ENCODE results near the gene SHLD1.
"Not testable (repeated sequence)": the region's sequence is repeated elsewhere in the genome, so short reads cannot be mapped to it uniquely, and the experiment has no call there.

Gene SHLD1

GRCh38 chr20:5749952-5750779, at the start of gene SHLD1:
Gene SHLD1, plus strand, starts transcription at chr20:5750401. Its CDS starts 22,465 bp downstream, at chr20:5772866.
- DNase-seq = peak; percentile 90

- DNase-seq = not testable (repeated sequence)
Measured at GRCh38 chr20:5702339-5702738, 47.9 kb upstream of the SHLD1 start.

- DNase-seq = no peak
Measured at GRCh38 chr20:5703681-5704101, 46.5 kb upstream of the SHLD1 start.

- DNase-seq = no peak
Measured at GRCh38 chr20:5705827-5706226, 44.4 kb upstream of the SHLD1 start.

GRCh38 chr20:5706797-5707196, 43.4 kb upstream of the SHLD1 start:
- no peak for DNase-seq

- no peak for DNase-seq
Measured at GRCh38 chr20:5710551-5710950, 39.6 kb upstream of the SHLD1 start.

GRCh38 chr20:5714261-5715041, 35.8 kb upstream of the SHLD1 start:
- peak; percentile 53 for DNase-seq

GRCh38 chr20:5715071-5715841, 34.9 kb upstream of the SHLD1 start:
- DNase-seq = no peak

- no peak for DNase-seq
Measured at GRCh38 chr20:5716953-5717352, 33.2 kb upstream of the SHLD1 start.

GRCh38 chr20:5718896-5719595, 31.2 kb upstream of the SHLD1 start:
- no peak for DNase-seq

- DNase-seq = peak; percentile 25
Measured at GRCh38 chr20:5719861-5720403, 30.3 kb upstream of the SHLD1 start.

- DNase-seq = no peak
Measured at GRCh38 chr20:5720696-5721095, 29.5 kb upstream of the SHLD1 start.

- not testable (repeated sequence) for DNase-seq
Measured at GRCh38 chr20:5721356-5721755, 28.8 kb upstream of the SHLD1 start.

GRCh38 chr20:5722927-5723326, 27.3 kb upstream of the SHLD1 start:
- no peak for DNase-seq

- not testable (repeated sequence) for DNase-seq
Measured at GRCh38 chr20:5725183-5725463, 25.1 kb upstream of the SHLD1 start.

- DNase-seq = no peak
Measured at GRCh38 chr20:5727018-5727515, 23.1 kb upstream of the SHLD1 start.

GRCh38 chr20:5729348-5729747, 20.9 kb upstream of the SHLD1 start:
- no peak for DNase-seq

- no peak for DNase-seq
Measured at GRCh38 chr20:5730131-5730530, 20.1 kb upstream of the SHLD1 start.

GRCh38 chr20:5731753-5732366, 18.3 kb upstream of the SHLD1 start:
- no peak for DNase-seq

GRCh38 chr20:5734602-5735001, 15.6 kb upstream of the SHLD1 start:
- DNase-seq = no peak

- DNase-seq = no peak
Measured at GRCh38 chr20:5735845-5736510, 14.2 kb upstream of the SHLD1 start.

Measured in activated CD4-positive, alpha-beta T cell treated with anti-CD3 and anti-CD28 coated beads, Interleukin-2, amount 50 U/mL, for 16 hours (primary cell).